ENCODE results near the gene ADAMTS5.

GRCh38 chr21:26943921-26944320 is 23.0 kb downstream of the ADAMTS5 start:
- no peak for TF ChIP-seq POLR2AphosphoS5 (IDR thresholded peaks at IDR 0.05)
- no peak for TF ChIP-seq CTCF (IDR thresholded peaks at IDR 0.05)
